ENCODE data around the gene OR2T11. TPM values are rescaled to one million over a fixed set of nuclear protein-coding genes. Genes with fewer than 3 reads are reported as not detected.
"Not testable (repeated sequence)": the region's sequence is repeated elsewhere in the genome, so short reads cannot be mapped to it uniquely, and the experiment has no call there.

The OR2T11 gene
- total RNA-seq, 4 donors from 2014 or later, result 0.30 to 1.2 (median 0.55) TPM

DNA sequence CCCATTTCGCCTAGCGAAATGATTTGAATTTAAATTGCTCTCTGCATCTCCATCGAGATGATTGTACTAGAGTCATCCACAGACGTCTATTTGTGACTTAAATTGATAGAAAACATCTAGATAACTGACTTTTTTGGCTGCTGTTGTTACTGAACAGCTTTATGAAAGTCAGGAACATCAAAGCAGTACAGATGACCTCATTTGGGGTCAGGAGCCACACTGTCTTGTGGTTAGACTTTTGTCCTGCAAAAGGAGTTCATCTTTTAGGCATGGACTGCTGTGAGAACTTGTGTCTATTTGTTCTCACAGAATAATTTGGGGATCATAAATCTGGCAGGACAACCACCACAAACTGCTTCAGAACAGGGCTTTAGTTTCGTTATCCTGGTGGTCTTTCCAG is 4.8 kb upstream of the OR2T11 start:
- not testable (repeated sequence) for H3K9me3 ChIP-seq; H3K4me1 ChIP-seq; H3K27ac ChIP-seq; DNase-seq (ENCODE audit: low spot score in 2 of 2); H3K36me3 ChIP-seq; H3K27me3 ChIP-seq; H3K4me3 ChIP-seq
- no CpG with 5 or more reads among the region's 5 CpGs for WGBS

DNA sequence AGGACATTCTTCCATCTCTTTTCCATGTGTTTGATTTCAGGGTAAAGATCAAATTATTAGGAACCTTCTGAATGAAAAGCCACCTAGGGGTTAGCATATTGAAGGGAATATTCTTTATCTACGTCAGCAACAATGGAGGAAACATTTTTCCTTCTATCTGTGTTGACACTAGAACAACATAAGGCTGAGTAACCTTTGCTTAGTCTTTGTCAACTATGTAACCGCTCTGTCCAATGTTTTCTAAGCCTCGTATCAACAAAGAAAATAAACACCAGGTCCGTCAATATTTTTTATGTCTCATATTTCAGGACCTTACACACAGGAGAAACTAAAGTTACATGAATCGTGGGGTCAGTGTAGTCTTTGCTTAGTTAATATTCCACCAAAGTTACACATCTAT is 1.7 kb upstream of the OR2T11 start:
- H3K27me3 ChIP-seq; H3K4me3 ChIP-seq; H3K27ac ChIP-seq; H3K4me1 ChIP-seq; H3K9me3 ChIP-seq; DNase-seq (ENCODE audit: low spot score in 2 of 2); H3K36me3 ChIP-seq: not testable (repeated sequence)
- WGBS, result 85% methylated on average over 2 of the region's 5 CpGs

DNA sequence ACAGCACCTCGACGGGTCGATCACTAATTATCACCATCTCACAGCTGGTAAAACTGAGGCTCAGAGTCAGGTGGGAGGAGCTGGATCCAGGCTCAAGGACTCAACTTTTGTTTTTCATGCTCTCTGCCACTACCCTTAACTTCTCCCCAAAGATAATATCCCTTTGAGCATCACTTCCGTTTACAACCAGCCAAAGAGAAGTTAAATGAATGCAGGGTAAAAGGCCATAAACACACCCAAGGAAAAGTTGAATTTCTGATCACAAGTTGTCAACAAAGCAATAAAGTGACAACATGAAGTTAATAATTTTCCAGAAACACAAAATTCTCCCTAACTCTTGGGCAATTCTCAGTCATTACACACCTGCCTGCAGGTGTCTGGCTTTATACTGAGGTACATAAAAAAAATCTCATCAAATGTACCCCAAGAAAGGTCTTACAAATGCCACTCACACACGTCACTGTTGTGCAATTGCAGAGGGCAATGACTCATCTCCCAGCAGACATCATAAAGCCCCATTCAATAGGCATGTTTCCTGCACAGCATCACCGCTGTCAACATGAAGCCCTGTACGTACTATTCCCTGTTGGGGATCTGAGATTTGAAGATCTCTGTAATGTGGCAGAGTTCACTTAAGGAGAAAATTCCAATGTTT is 3.4 kb downstream of the OR2T11 start:
- no peak overlapping the region for H3K4me3 ChIP-seq
- no peaks in the 10 kb centered on the region for H3K9me3 ChIP-seq
- no peaks in the 10 kb centered on the region for H3K27me3 ChIP-seq
- TF ChIP-seq EP300 (IDR thresholded peaks at IDR 0.05) (no peak), POLR2AphosphoS5 (IDR thresholded peaks at IDR 0.05) (no peak), POLR2A (IDR thresholded peaks at IDR 0.05) (no peak)
- TF ChIP-seq, protein P1, sequence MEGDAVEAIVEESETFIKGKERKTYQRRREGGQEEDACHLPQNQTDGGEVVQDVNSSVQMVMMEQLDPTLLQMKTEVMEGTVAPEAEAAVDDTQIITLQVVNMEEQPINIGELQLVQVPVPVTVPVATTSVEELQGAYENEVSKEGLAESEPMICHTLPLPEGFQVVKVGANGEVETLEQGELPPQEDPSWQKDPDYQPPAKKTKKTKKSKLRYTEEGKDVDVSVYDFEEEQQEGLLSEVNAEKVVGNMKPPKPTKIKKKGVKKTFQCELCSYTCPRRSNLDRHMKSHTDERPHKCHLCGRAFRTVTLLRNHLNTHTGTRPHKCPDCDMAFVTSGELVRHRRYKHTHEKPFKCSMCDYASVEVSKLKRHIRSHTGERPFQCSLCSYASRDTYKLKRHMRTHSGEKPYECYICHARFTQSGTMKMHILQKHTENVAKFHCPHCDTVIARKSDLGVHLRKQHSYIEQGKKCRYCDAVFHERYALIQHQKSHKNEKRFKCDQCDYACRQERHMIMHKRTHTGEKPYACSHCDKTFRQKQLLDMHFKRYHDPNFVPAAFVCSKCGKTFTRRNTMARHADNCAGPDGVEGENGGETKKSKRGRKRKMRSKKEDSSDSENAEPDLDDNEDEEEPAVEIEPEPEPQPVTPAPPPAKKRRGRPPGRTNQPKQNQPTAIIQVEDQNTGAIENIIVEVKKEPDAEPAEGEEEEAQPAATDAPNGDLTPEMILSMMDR (IDR thresholded peaks at IDR 0.05), result no peak
- H3K4me1 ChIP-seq, result no peaks in the 10 kb centered on the region
- no peaks in the 10 kb centered on the region for H3K36me3 ChIP-seq
- WGBS, result 80% methylated on average over 7 of the region's 7 CpGs
- H3K27ac ChIP-seq, result no peak overlapping the region
- DNase-seq (ENCODE audit: low spot score in 2 of 2), result no peak

DNA sequence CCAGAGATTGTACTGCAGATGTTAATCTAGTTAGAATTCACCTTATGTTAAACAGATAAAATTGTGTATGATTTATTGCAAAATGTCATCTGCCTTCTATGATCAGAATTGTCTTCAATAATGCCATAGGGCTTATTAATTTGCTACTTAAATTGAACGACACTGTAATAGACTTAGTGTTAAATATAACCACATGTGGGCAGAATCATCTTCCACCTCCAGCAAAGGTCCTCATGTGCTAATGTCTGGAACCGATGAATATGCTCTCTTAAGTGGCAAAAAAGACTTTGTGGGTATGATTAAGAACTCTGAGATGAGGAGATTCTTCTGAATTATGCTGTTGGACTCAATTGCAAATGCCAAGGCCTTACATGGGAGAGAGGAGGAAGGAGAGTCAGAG is 4.3 kb downstream of the OR2T11 start:
- Histone ChIP-seq H3K4me3 (no peak overlapping the region), H3K4me1 (no peaks in the 10 kb centered on the region), H3K27ac (no peak overlapping the region), H3K36me3 (no peaks in the 10 kb centered on the region), H3K27me3 (no peaks in the 10 kb centered on the region), H3K9me3 (no peaks in the 10 kb centered on the region)
- TF ChIP-seq POLR2AphosphoS5 (IDR thresholded peaks at IDR 0.05), result no peak
- TF ChIP-seq, protein P1 (IDR thresholded peaks at IDR 0.05), result no peak
- 61% methylated on average over 2 of the region's 2 CpGs for WGBS
- no peak for DNase-seq (ENCODE audit: low spot score in 2 of 2)

DNA sequence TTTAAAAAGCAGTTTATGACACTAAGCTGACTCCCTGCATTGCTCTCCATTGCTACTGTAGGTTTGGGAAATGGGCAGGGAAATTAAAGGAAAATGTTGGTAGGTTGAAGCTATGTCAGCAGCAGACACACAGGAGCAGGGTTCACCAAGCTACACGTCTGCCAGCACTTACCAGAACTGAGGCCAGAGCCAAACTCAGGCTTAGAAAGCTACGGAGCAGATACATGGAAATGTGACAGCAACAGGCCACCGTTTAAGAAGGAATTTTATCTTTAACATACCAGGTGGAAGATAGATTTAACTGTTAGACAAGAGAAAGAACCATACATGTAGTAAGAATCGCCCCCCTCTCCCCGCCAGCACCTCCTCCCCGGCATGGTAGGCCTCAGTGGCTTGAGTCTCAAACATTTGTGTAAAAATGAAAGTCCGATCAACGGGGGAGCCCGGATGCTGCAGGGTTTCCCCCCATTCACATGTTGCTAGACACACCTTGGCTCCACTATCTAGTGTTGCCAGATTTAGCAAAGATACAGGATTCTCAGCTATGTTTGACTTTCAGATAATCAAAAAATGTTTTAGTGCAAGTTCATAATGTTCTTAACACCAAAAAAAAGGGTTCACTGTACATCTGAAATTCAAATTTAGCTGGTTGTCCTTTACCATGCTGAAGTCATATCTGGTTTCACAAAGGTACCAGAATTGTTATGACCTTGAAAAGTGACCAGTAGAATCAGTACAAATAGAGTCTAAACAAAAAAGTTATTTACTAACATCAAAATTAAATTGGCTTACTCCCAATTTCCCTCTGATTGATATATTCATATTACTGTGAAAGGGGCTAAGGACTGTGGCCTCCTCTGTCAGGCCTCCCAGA is 6.7 kb downstream of the OR2T11 start:
- WGBS, result 88% methylated on average over 9 of the region's 9 CpGs
- Histone ChIP-seq H3K4me3 (no peak overlapping the region), H3K36me3 (no peaks in the 10 kb centered on the region)

DNA sequence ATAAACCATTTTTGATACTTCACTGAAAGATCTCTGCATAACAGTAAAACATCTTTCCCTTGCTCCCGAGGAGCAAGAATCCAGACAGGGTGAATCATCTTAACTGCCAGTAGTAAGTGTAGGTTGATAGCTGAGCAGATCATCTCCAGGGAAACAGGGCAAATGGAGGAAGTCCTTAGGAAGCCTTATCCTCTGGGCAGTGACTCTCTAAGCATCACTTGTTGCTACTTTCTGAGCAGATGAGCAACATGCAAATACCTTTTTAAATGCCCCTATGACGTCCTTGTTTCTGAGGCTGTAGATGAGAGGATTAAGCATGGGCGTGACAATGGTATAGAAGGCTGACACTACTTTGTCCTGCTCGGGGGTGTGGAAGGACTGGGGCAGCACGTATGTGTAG is 8.9 kb downstream of the OR2T11 start:
- WGBS, result 74% methylated on average over 5 of the region's 5 CpGs
- TF ChIP-seq, protein P1 (IDR thresholded peaks at IDR 0.05), result no peak
- TF ChIP-seq EP300 (IDR thresholded peaks at IDR 0.05), result no peak
- TF ChIP-seq POLR2AphosphoS5 (IDR thresholded peaks at IDR 0.05), result no peak
- no peak for TF ChIP-seq POLR2A (IDR thresholded peaks at IDR 0.05)

More for the DNA sequence above, 6.7 kb downstream of the OR2T11 start:
- no peak overlapping the region for H3K27ac ChIP-seq
- H3K4me1 ChIP-seq, result no peaks in the 10 kb centered on the region
- no peaks in the 10 kb centered on the region for H3K27me3 ChIP-seq
- no peaks in the 10 kb centered on the region for H3K9me3 ChIP-seq
- TF ChIP-seq POLR2A (IDR thresholded peaks at IDR 0.05) (no peak), POLR2AphosphoS5 (IDR thresholded peaks at IDR 0.05) (no peak), EP300 (IDR thresholded peaks at IDR 0.05) (no peak)
- TF ChIP-seq, protein P1 (IDR thresholded peaks at IDR 0.05), result no peak
- DNase-seq (ENCODE audit: low spot score in 2 of 2), result no peak

More for the DNA sequence above, 8.9 kb downstream of the OR2T11 start:
- H3K9me3 ChIP-seq, result no peaks in the 10 kb centered on the region
- no peak overlapping the region for H3K4me3 ChIP-seq
- H3K4me1 ChIP-seq, result no peaks in the 10 kb centered on the region
- no peaks in the 10 kb centered on the region for H3K36me3 ChIP-seq
- DNase-seq (ENCODE audit: low spot score in 2 of 2), result no peak
- H3K27ac ChIP-seq, result no peak overlapping the region
- H3K27me3 ChIP-seq, result no peaks in the 10 kb centered on the region

Measured in suprapubic skin (tissue), 4 donors.